NCI-H446 (cell line): Measurements from ENCODE around the gene CHRNA3.
"Not testable (repeated sequence)": the region's sequence is repeated elsewhere in the genome, so short reads cannot be mapped to it uniquely, and the experiment has no call there.

Experiments
- DNase-seq, 2 experiments: peaks; one replicate each; lab custom pipeline; 2025; lab: John Stamatoyannopoulos, UW

CHRNA3 gene

DNA sequence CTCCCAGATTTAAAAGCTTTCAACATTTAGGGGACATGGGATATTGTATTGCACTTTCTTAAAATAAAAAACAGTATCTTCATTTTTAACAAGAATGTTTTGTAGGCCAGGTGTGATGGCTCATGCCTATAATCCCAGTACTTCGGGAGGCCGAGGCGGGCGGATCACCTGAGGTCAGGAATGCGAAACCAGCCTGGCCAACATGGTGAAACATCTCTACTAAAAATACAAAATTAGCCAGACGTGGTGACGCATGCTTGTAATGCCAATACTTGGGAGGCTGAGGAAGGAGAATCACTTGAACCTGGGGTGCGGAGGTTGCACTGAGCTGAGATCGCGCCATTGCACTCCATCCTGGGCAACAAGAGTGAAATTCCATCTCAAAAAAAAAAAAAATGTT lies 60.6 kb downstream of the CHRNA3 start:
- DNase-seq = not testable (repeated sequence)

DNA sequence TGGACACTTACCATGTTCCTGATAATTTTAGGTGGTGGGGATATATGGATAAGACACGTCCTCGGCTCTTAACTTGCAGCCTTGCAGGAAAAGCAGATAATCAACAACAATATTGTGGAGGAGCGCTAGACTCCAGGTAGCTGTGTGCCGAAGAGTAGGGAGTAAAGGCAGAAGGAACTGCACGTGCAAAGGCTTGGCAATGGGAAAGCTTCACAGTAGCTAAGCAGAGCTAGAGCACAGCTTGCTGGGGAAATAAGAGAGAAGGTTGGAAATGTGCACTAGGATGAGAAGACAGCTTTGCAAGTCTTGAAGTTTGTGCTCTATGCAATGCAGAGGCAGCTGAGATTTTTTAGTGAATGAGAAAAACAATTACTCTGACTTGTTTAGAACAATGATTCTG lies 68.2 kb downstream of the CHRNA3 start:
- DNase-seq = no peak

- DNase-seq = no peak
Observed at GRCh38 chr15:78551902-78552301, 68.9 kb downstream of the CHRNA3 start.

GRCh38 chr15:78550815-78551214 lies 70.0 kb downstream of the CHRNA3 start:
- DNase-seq = no peak

DNA sequence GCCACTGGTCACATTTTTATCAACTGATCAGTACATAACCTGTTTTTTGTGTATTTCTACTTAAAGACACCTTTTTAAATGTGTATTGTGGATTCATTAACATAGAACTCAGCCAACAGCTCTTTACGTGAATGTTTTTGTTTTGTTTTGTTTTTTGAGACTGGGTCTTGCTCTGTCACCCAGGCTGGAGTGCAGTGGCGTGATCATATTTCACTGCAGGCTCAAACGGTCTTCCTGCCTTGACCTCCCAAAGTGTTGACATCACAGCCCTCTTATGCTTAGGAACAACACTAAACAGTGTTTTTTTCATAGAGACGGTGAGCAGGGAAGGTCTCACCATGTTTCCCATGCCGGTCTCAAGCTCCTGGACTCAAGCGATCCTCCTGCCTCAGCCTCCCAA lies 70.6 kb downstream of the CHRNA3 start:
- no peak for DNase-seq
